GM12873 (cell line): Measurements from ENCODE around the gene KNDC1.
A peak's percentile ranks its signal among the peaks of the same experiment; 100 is the strongest.

Source experiments
- TF ChIP-seq, protein P1 (sequence below): IDR thresholded peaks from 2 replicates; pipeline ENCODE4 v1.5.1; 2012; ENCODE audit warnings: low read depth, mild to moderate bottlenecking, moderate library complexity, low read length, control low read depth; ENCODE audit not compliant: insufficient read depth; ENCODE audit errors: missing control alignments

Gene KNDC1

DNA sequence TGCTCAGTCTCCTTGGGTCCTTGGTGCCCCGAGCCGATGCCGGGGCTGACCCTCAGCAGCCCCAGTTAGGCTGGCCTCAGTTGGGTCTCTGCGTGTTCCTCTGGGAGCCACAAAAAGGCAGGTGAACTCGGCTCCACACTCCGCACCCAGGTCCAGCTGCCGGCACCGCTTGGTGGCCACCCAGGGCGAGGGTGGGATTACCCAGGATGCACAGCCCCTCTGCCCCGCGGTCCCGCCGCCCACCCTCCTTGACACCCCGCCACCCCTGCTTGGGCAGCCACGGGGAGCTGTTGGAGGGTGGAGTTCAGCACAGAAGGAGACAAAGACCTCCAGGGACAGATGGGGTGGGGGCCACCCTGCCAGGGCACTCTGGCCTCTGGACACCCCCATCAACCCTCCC, 95.3 kb downstream of the KNDC1 start:
- TF ChIP-seq, protein P1, sequence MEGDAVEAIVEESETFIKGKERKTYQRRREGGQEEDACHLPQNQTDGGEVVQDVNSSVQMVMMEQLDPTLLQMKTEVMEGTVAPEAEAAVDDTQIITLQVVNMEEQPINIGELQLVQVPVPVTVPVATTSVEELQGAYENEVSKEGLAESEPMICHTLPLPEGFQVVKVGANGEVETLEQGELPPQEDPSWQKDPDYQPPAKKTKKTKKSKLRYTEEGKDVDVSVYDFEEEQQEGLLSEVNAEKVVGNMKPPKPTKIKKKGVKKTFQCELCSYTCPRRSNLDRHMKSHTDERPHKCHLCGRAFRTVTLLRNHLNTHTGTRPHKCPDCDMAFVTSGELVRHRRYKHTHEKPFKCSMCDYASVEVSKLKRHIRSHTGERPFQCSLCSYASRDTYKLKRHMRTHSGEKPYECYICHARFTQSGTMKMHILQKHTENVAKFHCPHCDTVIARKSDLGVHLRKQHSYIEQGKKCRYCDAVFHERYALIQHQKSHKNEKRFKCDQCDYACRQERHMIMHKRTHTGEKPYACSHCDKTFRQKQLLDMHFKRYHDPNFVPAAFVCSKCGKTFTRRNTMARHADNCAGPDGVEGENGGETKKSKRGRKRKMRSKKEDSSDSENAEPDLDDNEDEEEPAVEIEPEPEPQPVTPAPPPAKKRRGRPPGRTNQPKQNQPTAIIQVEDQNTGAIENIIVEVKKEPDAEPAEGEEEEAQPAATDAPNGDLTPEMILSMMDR: no peak

DNA sequence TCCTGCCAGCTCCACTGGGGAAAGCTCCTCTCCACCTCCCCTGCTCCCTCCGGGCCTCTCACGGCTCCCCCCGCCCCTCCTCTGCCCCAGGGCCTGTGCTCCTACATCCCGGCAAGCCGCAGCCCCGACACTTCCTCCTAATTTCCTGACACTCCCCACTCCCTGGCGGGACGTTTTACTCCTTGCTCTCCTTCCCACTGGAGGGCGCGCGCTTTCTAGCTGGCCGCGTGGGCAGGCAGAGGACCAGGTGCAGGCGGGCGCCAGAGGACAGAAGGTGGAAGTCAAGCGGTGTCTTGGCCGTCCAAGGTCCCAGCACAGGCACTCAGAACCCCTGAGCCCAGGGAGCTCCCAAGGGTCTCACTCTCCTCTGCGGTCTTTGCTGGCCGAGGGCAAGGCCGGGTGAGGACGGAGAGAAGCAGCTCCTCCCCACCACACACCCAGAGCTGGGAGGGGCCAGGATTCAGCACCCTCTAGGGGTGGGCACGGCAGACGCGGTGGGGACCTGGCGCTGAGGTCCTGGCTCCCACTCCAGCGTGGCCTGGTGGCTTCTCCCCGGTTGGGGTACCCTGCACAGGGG, 97.6 kb downstream of the KNDC1 start:
- TF ChIP-seq, protein P1: no peak

GRCh38 chr10:133258066-133258817, 98.2 kb downstream of the KNDC1 start:
- TF ChIP-seq, protein P1: no peak

DNA sequence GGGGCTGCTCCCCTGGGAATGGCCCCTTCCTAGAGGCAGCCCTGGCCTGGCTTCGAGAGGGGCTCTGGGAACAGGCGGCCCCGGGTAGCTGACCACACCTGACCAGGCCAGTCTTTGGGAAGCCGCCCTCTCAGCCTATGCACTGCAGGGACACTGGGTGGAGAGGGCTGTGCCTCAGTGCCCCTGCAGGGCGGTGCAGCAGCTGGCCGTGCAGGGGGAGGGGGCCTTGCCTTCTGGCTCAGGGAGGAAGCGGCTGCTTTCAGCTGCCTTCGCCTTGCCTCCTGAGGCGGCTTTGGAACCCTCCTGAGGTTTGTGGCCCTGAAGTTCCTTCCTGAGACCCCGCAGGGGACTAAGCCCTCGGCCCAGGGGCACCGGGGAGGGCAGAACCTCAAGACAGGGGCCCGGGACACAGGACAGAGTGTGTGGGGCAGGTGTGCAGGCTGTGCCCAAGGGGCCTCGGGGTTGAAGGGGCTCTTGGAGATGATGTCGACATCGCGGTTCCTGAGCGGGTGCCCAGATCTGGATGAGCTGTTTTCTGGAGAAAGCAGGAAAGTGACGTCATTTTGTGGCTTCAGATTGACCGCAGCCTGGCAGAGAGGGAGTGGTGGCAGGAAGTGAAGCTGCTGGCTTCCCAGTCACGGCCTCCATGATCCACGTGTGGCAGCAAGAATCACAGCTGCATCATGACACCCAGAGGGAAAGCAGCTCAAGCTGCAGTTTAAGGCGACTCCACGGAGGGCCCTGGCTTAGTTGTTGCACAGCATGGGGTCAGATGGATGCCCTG, 99.0 kb downstream of the KNDC1 start:
- TF ChIP-seq, protein P1: no peak

DNA sequence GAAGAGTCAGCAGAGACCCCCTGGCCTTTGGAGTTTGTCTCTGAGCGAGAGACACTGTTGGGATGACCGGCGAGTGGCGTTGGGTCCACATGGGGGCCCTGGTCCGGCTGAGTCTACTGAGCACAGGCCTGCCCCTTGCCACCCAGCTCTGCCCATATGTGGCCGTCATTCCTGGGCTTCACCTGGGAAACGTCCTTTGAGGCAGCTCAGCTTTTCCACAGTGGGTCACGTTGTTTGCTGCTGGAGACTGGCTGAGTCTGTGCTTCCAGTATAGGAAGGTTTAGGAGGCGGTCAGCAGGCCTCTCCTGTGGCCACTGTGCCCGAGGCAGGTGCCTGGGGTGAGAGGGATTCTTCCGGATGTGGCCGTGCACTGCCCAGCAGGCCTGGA, 99.6 kb downstream of the KNDC1 start:
- TF ChIP-seq, protein P1: no peak

GRCh38 chr10:133260895-133261725, 101.1 kb downstream of the KNDC1 start:
- TF ChIP-seq, protein P1: peak; percentile 7
